Measurements from ENCODE around the gene HMG20A.

DNA sequence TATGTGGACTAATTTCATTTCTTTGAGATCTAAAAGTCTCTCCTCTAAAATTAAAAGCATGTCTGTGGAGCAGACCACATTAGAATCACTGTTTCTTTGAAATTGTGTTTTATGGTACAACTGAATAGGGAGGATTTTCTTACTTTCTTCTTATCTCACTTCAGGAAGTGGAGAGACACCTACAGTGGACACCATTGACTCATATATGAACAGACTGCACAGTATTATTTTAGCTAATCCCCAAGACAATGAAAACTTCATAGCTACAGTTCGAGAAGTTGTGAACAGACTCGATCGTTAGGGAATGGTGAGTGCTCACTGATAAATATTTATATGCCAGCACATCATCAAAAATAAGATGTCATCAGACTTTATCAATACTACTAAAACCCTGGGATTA lies 58.3 kb downstream of the HMG20A start:
- no peak for TF ChIP-seq POLR2A (IDR thresholded peaks at IDR 0.05; ENCODE audit: low read depth)
- TF ChIP-seq, protein P1, sequence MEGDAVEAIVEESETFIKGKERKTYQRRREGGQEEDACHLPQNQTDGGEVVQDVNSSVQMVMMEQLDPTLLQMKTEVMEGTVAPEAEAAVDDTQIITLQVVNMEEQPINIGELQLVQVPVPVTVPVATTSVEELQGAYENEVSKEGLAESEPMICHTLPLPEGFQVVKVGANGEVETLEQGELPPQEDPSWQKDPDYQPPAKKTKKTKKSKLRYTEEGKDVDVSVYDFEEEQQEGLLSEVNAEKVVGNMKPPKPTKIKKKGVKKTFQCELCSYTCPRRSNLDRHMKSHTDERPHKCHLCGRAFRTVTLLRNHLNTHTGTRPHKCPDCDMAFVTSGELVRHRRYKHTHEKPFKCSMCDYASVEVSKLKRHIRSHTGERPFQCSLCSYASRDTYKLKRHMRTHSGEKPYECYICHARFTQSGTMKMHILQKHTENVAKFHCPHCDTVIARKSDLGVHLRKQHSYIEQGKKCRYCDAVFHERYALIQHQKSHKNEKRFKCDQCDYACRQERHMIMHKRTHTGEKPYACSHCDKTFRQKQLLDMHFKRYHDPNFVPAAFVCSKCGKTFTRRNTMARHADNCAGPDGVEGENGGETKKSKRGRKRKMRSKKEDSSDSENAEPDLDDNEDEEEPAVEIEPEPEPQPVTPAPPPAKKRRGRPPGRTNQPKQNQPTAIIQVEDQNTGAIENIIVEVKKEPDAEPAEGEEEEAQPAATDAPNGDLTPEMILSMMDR (IDR thresholded peaks at IDR 0.05): no peak
